ENCODE results near the gene SPRN.

SPRN gene

GRCh38 chr10:133456041-133456951 lies 31.9 kb upstream of the SPRN start:
- no peak for DNase-seq (ENCODE audit: low read depth in 2 of 2)
- TF ChIP-seq CTCF (IDR thresholded peaks at IDR 0.05; ENCODE audit: low read depth, low read length) = no peak
- no peak overlapping the region for H3K4me3 ChIP-seq (replicated peaks in 1 of 2; ENCODE audit: low read depth in 2 of 2, low read length in 2 of 2)

GRCh38 chr10:133455611-133456031 lies 31.2 kb upstream of the SPRN start:
- no peak for TF ChIP-seq CTCF (IDR thresholded peaks at IDR 0.05; ENCODE audit: low read depth, low read length)
- DNase-seq (ENCODE audit: low read depth in 2 of 2) = no peak
- H3K4me3 ChIP-seq (replicated peaks in 1 of 2; ENCODE audit: low read depth in 2 of 2, low read length in 2 of 2) = no peak overlapping the region

- no peak overlapping the region for H3K4me3 ChIP-seq (replicated peaks in 1 of 2; ENCODE audit: low read depth in 2 of 2, low read length in 2 of 2)
- TF ChIP-seq CTCF (IDR thresholded peaks at IDR 0.05; ENCODE audit: low read depth, low read length) = no peak
- DNase-seq (ENCODE audit: low read depth in 2 of 2) = no peak
These were observed 30.8 kb upstream of the SPRN start for GRCh38 chr10:133455196-133455595.

GRCh38 chr10:133454204-133454893 lies 29.9 kb upstream of the SPRN start:
- no peak for TF ChIP-seq CTCF (IDR thresholded peaks at IDR 0.05; ENCODE audit: low read depth, low read length)
- no peak for DNase-seq (ENCODE audit: low read depth in 2 of 2)
- H3K4me3 ChIP-seq (replicated peaks in 1 of 2; ENCODE audit: low read depth in 2 of 2, low read length in 2 of 2) = no peak overlapping the region

GRCh38 chr10:133453516-133454203 lies 29.2 kb upstream of the SPRN start, which contains the start of gene SCART1:
TSS of gene SCART1 (plus strand) at chr10:133453945. CDS start at chr10:133453998, 53 bp downstream.
- no peak for TF ChIP-seq CTCF (IDR thresholded peaks at IDR 0.05; ENCODE audit: low read depth, low read length)
- H3K4me3 ChIP-seq (replicated peaks in 1 of 2; ENCODE audit: low read depth in 2 of 2, low read length in 2 of 2) = no peak within 1 kb of the TSS
- DNase-seq (ENCODE audit: low read depth in 2 of 2) = no peak

GRCh38 chr10:133452453-133452852 lies 28.0 kb upstream of the SPRN start:
- DNase-seq (ENCODE audit: low read depth in 2 of 2) = no peak
- H3K4me3 ChIP-seq (replicated peaks in 1 of 2; ENCODE audit: low read depth in 2 of 2, low read length in 2 of 2) = no peak overlapping the region
- no peak for TF ChIP-seq CTCF (IDR thresholded peaks at IDR 0.05; ENCODE audit: low read depth, low read length)
